ENCODE results near the gene TOLLIP. TPM values are rescaled to one million over a fixed set of nuclear protein-coding genes. Genes with fewer than 3 reads are reported as not detected.

TOLLIP gene
- total RNA-seq, 1 donor from 2014 or later: 18.8 TPM

GRCh38 chr11:1317993-1318392, 8.6 kb upstream of the TOLLIP start:
- no peak for FAIRE-seq
- DNase-seq (ENCODE audit: low spot score in 2 of 2): no peak

- FAIRE-seq (no peak), DNase-seq (ENCODE audit: low spot score in 2 of 2) (no peak)
These were observed 8.0 kb upstream of the TOLLIP start for GRCh38 chr11:1317432-1317831.

- FAIRE-seq (no peak), DNase-seq (ENCODE audit: low spot score in 2 of 2) (no peak)
These were observed 1.5 kb upstream of the TOLLIP start for GRCh38 chr11:1310772-1311468.

GRCh38 chr11:1310318-1310687, 871 bp upstream of the TOLLIP start:
- no peak for DNase-seq (ENCODE audit: low spot score in 2 of 2)
- FAIRE-seq: no peak

GRCh38 chr11:1308743-1309497, 512 bp downstream of the TOLLIP start:
- FAIRE-seq (no peak), DNase-seq (ENCODE audit: low spot score in 2 of 2) (peak in 1 of 2 donors; percentile 19)

- DNase-seq (ENCODE audit: low spot score in 2 of 2) (no peak), FAIRE-seq (no peak)
These were observed 1.3 kb downstream of the TOLLIP start for GRCh38 chr11:1307998-1308742.

- FAIRE-seq: no peak
- no peak for DNase-seq (ENCODE audit: low spot score in 2 of 2)
These were observed 2.1 kb downstream of the TOLLIP start for GRCh38 chr11:1307163-1307870.

- FAIRE-seq: no peak
- no peak for DNase-seq (ENCODE audit: low spot score in 2 of 2)
These were observed 3.0 kb downstream of the TOLLIP start for GRCh38 chr11:1306186-1307162.

- DNase-seq (ENCODE audit: low spot score in 2 of 2): no peak
- FAIRE-seq: no peak
These were observed 3.9 kb downstream of the TOLLIP start for GRCh38 chr11:1305501-1306056.

GRCh38 chr11:1305063-1305495, 4.4 kb downstream of the TOLLIP start:
- FAIRE-seq (no peak), DNase-seq (ENCODE audit: low spot score in 2 of 2) (no peak)

- DNase-seq (ENCODE audit: low spot score in 2 of 2): no peak
- no peak for FAIRE-seq
These were observed 5.1 kb downstream of the TOLLIP start for GRCh38 chr11:1304380-1304779.

- FAIRE-seq (no peak), DNase-seq (ENCODE audit: low spot score in 2 of 2) (no peak)
These were observed 5.5 kb downstream of the TOLLIP start for GRCh38 chr11:1303973-1304372.

- DNase-seq (ENCODE audit: low spot score in 2 of 2) (peak in 1 of 2 donors; percentile 54), FAIRE-seq (no peak)
These were observed 6.2 kb downstream of the TOLLIP start for GRCh38 chr11:1303126-1303821.

- no peak for FAIRE-seq
These were observed 6.8 kb downstream of the TOLLIP start for GRCh38 chr11:1302461-1303125.

GRCh38 chr11:1302041-1302460, 7.4 kb downstream of the TOLLIP start:
- no peak for FAIRE-seq
- DNase-seq (ENCODE audit: low spot score in 2 of 2): no peak

More at GRCh38 chr11:1302461-1303125, 6.8 kb downstream of the TOLLIP start:
- no peak for DNase-seq (ENCODE audit: low spot score in 2 of 2)

GRCh38 chr11:1301220-1302000, 8.0 kb downstream of the TOLLIP start:
- FAIRE-seq (no peak), DNase-seq (ENCODE audit: low spot score in 2 of 2) (no peak)

GRCh38 chr11:1300569-1301187, 8.8 kb downstream of the TOLLIP start:
- FAIRE-seq (no peak), DNase-seq (ENCODE audit: low spot score in 2 of 2) (no peak)

Measured in frontal cortex (tissue), 4 donors.